ENCODE measurements around the gene WNT9A. TPM values are rescaled to one million over a fixed set of nuclear protein-coding genes. Genes with fewer than 3 reads are reported as not detected.
A peak's percentile ranks its signal among the peaks of the same experiment; 100 is the strongest.

The WNT9A gene
- total RNA-seq, 1 experiment from 2014 or later, result 22.2 TPM

GRCh38 chr1:227906550-227907071 lies 41.1 kb downstream of the WNT9A start:
- ATAC-seq (no peak), DNase-seq (no peak)
- H3K4me1 ChIP-seq (ENCODE audit: insufficient read depth, low read length), result no peaks in the 10 kb centered on the region
- H3K9me2 ChIP-seq (replicated peaks; ENCODE audit: low read length), result no peaks in the 10 kb centered on the region
- no peaks in the 10 kb centered on the region for H4K20me1 ChIP-seq (ENCODE audit: low read length)
- no peaks in the 10 kb centered on the region for H3F3A ChIP-seq (ENCODE audit: low read length, unreplicated experiment)
- CTCF ChIA-PET, result no interaction called here
- no peaks in the 10 kb centered on the region for H3K79me2 ChIP-seq (ENCODE audit: low read length)
- no peaks in the 10 kb centered on the region for H3K36me3 ChIP-seq (ENCODE audit: low read depth, low read length)
- intact Hi-C loops (cut with micrococcal nuclease), result no loop called here
- H2AFZ ChIP-seq (ENCODE audit: low read length), result no peak overlapping the region
- H3K9ac ChIP-seq (ENCODE audit: low read length), result no peak overlapping the region
- no peak for TF ChIP-seq CTCF (conservative IDR thresholded peaks at IDR 0.05; ENCODE audit: low read depth, low read length)
- TF ChIP-seq EZH2 (IDR thresholded peaks at IDR 0.05; ENCODE audit: low read length, unreplicated experiment), result no peak
- TF ChIP-seq EZH2phosphoT487 (IDR thresholded peaks at IDR 0.05; ENCODE audit: borderline replicate concordance, low read length), result no peak
- no peak overlapping the region for H3K4me2 ChIP-seq (ENCODE audit: low read length)
- H3K9me3 ChIP-seq (ENCODE audit: low read length), result no peaks in the 10 kb centered on the region
- H3K27ac ChIP-seq (ENCODE audit: low read length), result no peak overlapping the region
- no peaks in the 10 kb centered on the region for H3K27me3 ChIP-seq (ENCODE audit: low read length)
- no TSS peak for BruUV-seq (replicated peaks)
- H3K4me3 ChIP-seq (ENCODE audit: low read length), result no peak overlapping the region
- POLR2A ChIA-PET (ENCODE audit: unreplicated experiment), result no interaction called here

DNA sequence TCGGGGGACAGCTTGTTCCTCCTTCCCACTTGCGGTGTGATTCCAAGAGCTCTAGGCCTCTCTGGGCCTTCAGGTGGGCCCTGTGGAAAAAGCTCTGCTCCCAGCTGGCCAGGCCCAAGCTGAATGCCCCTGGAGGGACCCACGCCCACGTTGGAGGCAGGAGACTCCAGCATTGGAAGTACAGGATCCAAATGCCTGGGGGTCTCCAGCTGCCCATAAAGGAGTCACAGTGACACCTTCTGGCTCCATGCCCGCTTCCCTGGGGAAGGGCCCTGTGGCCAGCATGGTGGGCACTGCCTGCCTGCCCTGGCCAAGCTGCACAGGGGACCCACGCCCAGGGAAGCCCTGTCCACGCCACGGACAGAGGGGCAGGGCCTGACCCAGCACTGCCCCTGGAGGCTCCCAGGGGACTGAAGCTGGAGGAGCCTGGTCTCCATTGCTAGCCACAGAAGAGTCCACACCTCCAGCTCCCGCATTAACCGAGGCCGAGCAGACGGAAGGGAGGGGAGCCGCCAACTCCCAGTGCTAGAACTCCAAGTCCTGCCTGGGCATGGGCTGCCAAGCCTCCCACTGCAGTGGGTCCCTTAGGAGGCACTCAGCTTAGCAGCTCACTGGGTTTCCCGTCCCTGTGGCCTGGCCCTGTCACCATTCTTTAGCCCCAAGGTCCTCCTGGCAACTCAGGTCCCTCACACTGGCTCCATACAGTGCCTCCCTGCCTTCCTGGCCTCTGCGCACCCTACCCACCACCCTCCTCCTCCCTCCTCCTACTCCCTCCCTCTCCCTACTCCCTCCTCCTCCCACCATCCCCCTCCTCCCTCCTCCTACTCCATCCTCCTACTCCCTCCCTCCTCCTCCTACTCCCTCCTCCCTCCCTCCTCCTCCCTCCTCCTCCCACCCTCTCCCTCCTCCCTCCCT lies 41.9 kb downstream of the WNT9A start:
- Histone ChIP-seq H3K36me3 (ENCODE audit: low read depth, low read length) (no peaks in the 10 kb centered on the region), H3K9me2 (replicated peaks; ENCODE audit: low read length) (no peaks in the 10 kb centered on the region), H3K9ac (ENCODE audit: low read length) (no peak overlapping the region), H3K27ac (ENCODE audit: low read length) (no peak overlapping the region), H3K4me3 (ENCODE audit: low read length) (no peak overlapping the region), H3K79me2 (ENCODE audit: low read length) (no peaks in the 10 kb centered on the region), H2AFZ (ENCODE audit: low read length) (no peak overlapping the region), H3K4me2 (ENCODE audit: low read length) (no peak overlapping the region), H3K9me3 (ENCODE audit: low read length) (no peaks in the 10 kb centered on the region), H3K4me1 (ENCODE audit: insufficient read depth, low read length) (no peaks in the 10 kb centered on the region), H3K27me3 (ENCODE audit: low read length) (no peaks in the 10 kb centered on the region), H4K20me1 (ENCODE audit: low read length) (no peaks in the 10 kb centered on the region), H3F3A (ENCODE audit: low read length, unreplicated experiment) (no peaks in the 10 kb centered on the region)
- BruUV-seq (replicated peaks), result no TSS peak
- DNase-seq (no peak), ATAC-seq (peak; percentile 9)
- ChIA-PET POLR2A (ENCODE audit: unreplicated experiment) (no interaction called here), CTCF (interaction anchor here (0.7 to 0.8 kb wide), 2 partner anchors 100 to 1119 kb away, joined by 3 read pairs; no protein-coding TSS in a partner anchor)
- TF ChIP-seq EZH2phosphoT487 (IDR thresholded peaks at IDR 0.05; ENCODE audit: borderline replicate concordance, low read length), result no peak
- no peak for TF ChIP-seq EZH2 (IDR thresholded peaks at IDR 0.05; ENCODE audit: low read length, unreplicated experiment)
- no peak for TF ChIP-seq CTCF (conservative IDR thresholded peaks at IDR 0.05; ENCODE audit: low read depth, low read length)
- intact Hi-C loops (cut with micrococcal nuclease), result no loop called here

Data from PC-3 (cell line).